IPS DF 4.7 (cell line): Measurements from ENCODE around the gene TREM1.

Source experiments
- DNase-seq: peaks from one replicate; pipeline ENCODE4 v3.0.0-alpha.2; 2013; ENCODE audit warnings: low spot score; ENCODE audit errors: extremely low read depth

TREM1 gene

GRCh38 chr6:41286544-41287346, at the start of gene TREM1:
Gene TREM1, minus strand, starts transcription at chr6:41286682. Its CDS starts 27 bp downstream, at chr6:41286655.
- DNase-seq = no peak

GRCh38 chr6:41335943-41336342, 49.5 kb upstream of the TREM1 start:
- DNase-seq = no peak

GRCh38 chr6:41335296-41335695, 48.8 kb upstream of the TREM1 start, which contains the start of gene NCR2:
Gene NCR2, plus strand, starts transcription at chr6:41335608. Its CDS starts 269 bp downstream, at chr6:41335877.
- DNase-seq = no peak

GRCh38 chr6:41334482-41335040, 48.1 kb upstream of the TREM1 start:
- no peak for DNase-seq

- no peak for DNase-seq
Measured at GRCh38 chr6:41332842-41333736, 46.6 kb upstream of the TREM1 start.

GRCh38 chr6:41332241-41332640, 45.8 kb upstream of the TREM1 start:
- no peak for DNase-seq

GRCh38 chr6:41331401-41332150, 45.1 kb upstream of the TREM1 start:
- no peak for DNase-seq

GRCh38 chr6:41327177-41327576, 40.7 kb upstream of the TREM1 start:
- no peak for DNase-seq

GRCh38 chr6:41326092-41326491, 39.6 kb upstream of the TREM1 start:
- no peak for DNase-seq

GRCh38 chr6:41325446-41326066, 39.1 kb upstream of the TREM1 start:
- DNase-seq = no peak

- DNase-seq = no peak
Measured at GRCh38 chr6:41321183-41321582, 34.7 kb upstream of the TREM1 start.

GRCh38 chr6:41318654-41319565, 32.4 kb upstream of the TREM1 start:
- peak; percentile 69 for DNase-seq

GRCh38 chr6:41318261-41318653, 31.8 kb upstream of the TREM1 start:
- DNase-seq = no peak

GRCh38 chr6:41315943-41316620, 29.6 kb upstream of the TREM1 start:
- DNase-seq = no peak

- DNase-seq = no peak
Measured at GRCh38 chr6:41315203-41315602, 28.7 kb upstream of the TREM1 start.

- DNase-seq = peak; percentile 56
Measured at GRCh38 chr6:41306187-41306854, 19.8 kb upstream of the TREM1 start.

- DNase-seq = no peak
Measured at GRCh38 chr6:41302638-41303037, 16.2 kb upstream of the TREM1 start.

GRCh38 chr6:41298785-41299502, 12.5 kb upstream of the TREM1 start:
- no peak for DNase-seq
